GM12892 (cell line): ENCODE results near the gene FBRSL1.

Source experiments
- POLR2A ChIP-seq: IDR thresholded peaks from 2 replicates; pipeline ENCODE4 v1.6.1; 2011; ENCODE audit warnings: low read depth, low read length, control low read depth
- POLR2AphosphoS5 ChIP-seq: IDR thresholded peaks from 2 replicates; pipeline ENCODE4 v1.6.1; 2011; ENCODE audit warnings: low read depth, low read length, control low read depth
- TAF1 ChIP-seq: IDR thresholded peaks from 2 replicates; pipeline ENCODE4 v1.6.1; 2011; ENCODE audit warnings: low read depth, mild to moderate bottlenecking, control low read depth, low read length, borderline replicate concordance

DNA sequence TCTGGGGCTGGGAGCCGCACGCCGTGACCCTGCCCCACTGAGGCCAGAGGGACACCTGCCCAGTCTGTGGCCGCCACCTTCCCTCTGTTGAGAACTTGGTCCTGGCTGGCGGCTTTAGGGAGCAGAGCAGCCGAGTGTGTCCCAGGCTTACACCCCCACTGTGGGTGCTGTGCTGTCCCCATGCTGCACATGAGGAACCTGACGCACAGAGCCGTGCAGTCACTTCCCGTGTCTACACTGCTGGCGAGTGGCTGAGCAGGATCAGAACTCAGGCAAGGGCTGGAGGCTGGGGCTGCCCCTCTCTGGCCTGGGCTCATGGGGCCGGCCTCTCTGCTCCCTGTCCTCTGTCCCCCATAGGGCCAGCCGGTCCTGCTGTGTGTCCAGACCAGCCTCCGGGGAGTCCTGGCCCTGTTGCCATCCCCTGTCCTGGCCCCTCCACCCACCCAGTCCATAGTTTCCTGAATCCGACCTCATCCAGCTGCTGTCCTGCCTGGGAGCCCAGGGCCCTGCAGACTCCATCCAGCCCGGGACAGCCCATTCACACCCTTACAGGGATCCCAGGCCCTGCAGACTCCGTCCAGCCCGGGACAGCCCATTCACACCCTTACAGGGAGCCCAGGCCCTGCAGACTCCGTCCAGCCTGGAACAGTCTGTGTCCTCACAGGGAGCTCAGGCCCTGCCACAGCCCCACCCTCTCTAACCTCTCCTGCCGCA, 10.3 kb downstream of the FBRSL1 start:
- TF ChIP-seq POLR2AphosphoS5: no peak
- no peak for TF ChIP-seq POLR2A
- TF ChIP-seq TAF1: no peak
